ENCODE measurements around the gene MMP28. TPM values are rescaled to one million over a fixed set of nuclear protein-coding genes. Genes with fewer than 3 reads are reported as not detected.

Gene MMP28
- total RNA-seq, 1 experiment from 2014 or later: not detected

- Histone ChIP-seq H2BK20ac (ENCODE audit: low read depth, low read length, poor library complexity, severe bottlenecking) (no peak overlapping the region), H2BK5ac (ENCODE audit: insufficient read length, low read length) (no peak overlapping the region)
- no peak overlapping the region for H3K4me3 Mint-ChIP-seq
These were observed 47.9 kb downstream of the MMP28 start for GRCh38 chr17:35747540-35748017.

More at GRCh38 chr17:35747540-35748017, 47.9 kb downstream of the MMP28 start:
- no peaks in the 10 kb centered on the region for H3K36me3 Mint-ChIP-seq (ENCODE audit: insufficient read depth in 1 of 3, low read depth in 3 of 3)
- H3K79me2 ChIP-seq (ENCODE audit: insufficient read depth, low read length): no peaks in the 10 kb centered on the region
- H3K4me1 ChIP-seq (ENCODE audit: insufficient read depth, low read length): no peaks in the 10 kb centered on the region
- H2BK120ac ChIP-seq (ENCODE audit: low read depth, low read length, poor library complexity, severe bottlenecking): no peak overlapping the region
- no peak overlapping the region for H3K9ac ChIP-seq (ENCODE audit: extremely low read depth, insufficient read length, low read length)
- no peak overlapping the region for H3K23ac ChIP-seq (ENCODE audit: insufficient read length, low read depth, low read length)
- no peak overlapping the region for H4K91ac ChIP-seq (ENCODE audit: insufficient read length, low read depth, low read length)
- no peaks in the 10 kb centered on the region for H3K23me2 ChIP-seq (ENCODE audit: insufficient read length, low read depth, low read length, poor library complexity, severe bottlenecking)
- H3K9me3 Mint-ChIP-seq: no peaks in the 10 kb centered on the region; a peak in 1 of 5 replicates
- peak; percentile 88 for DNase-seq
- no peak overlapping the region for H3K14ac ChIP-seq (ENCODE audit: insufficient read depth, low read length)
- H2BK12ac ChIP-seq (ENCODE audit: insufficient read length, low read depth, low read length): no peak overlapping the region
- H2AFZ ChIP-seq (ENCODE audit: low read length): no peak overlapping the region
- peaks cover 48% of the 10 kb centered on the region for H3K27me3 Mint-ChIP-seq (ENCODE audit: low read depth)
- H3K9me3 ChIP-seq (ENCODE audit: control insufficient read depth, low read depth, low read length): no peaks in the 10 kb centered on the region
- H4K5ac ChIP-seq (ENCODE audit: insufficient read length, low read depth, low read length): no peak overlapping the region
- no peaks in the 10 kb centered on the region for H4K20me1 ChIP-seq (ENCODE audit: control insufficient read depth, insufficient read depth, insufficient read length)
- H2BK15ac ChIP-seq (ENCODE audit: low read depth, low read length): no peak overlapping the region
- H3T11ph ChIP-seq (ENCODE audit: low read length): no peak overlapping the region
- H2AK5ac ChIP-seq (ENCODE audit: insufficient read length, low read length): no peak overlapping the region
- H4K8ac ChIP-seq (replicated peaks; ENCODE audit: insufficient read length, low read depth, low read length): no peak overlapping the region
- H3K79me1 ChIP-seq (ENCODE audit: insufficient read depth, low read depth, low read length, poor library complexity, severe bottlenecking): no peaks in the 10 kb centered on the region
- H3K27ac ChIP-seq (ENCODE audit: insufficient read length, low read depth, low read length): no peak overlapping the region
- H3K18ac ChIP-seq (ENCODE audit: insufficient read length, low read depth, low read length): no peak overlapping the region
- peaks cover 7% of the 10 kb centered on the region; the same call in 1 of the 2 replicates for H3K27me3 ChIP-seq (ENCODE audit: insufficient read depth, low read length)
- peak; percentile 91 for TF ChIP-seq CTCF (conservative IDR thresholded peaks at IDR 0.05)
- no peak overlapping the region for H3K56ac ChIP-seq (ENCODE audit: insufficient read length, low read depth, low read length)
- WGBS (ENCODE audit: extremely low coverage, insufficient read length, low lambda C conversion rate): no CpG with 5 or more reads among the region's 12 CpGs
- H3K27ac Mint-ChIP-seq: no peak overlapping the region
- H3K4me1 Mint-ChIP-seq: peaks cover 16 to 27% of the 10 kb centered on the region in 2 experiments
- H3K4me2 ChIP-seq (ENCODE audit: insufficient read depth, insufficient read length, low read length): no peak overlapping the region
- H3K4ac ChIP-seq (ENCODE audit: low read depth, low read length): no peak overlapping the region

Data from H9 (cell line).